HG03175 (cell line): ENCODE measurements around the gene AGO4.
A peak's percentile ranks its signal among the peaks of the same experiment; 100 is the strongest.
"Not testable (repeated sequence)": the region's sequence is repeated elsewhere in the genome, so short reads cannot be mapped to it uniquely, and the experiment has no call there.

Experiments
- ATAC-seq: cut with Tn5 transposase; IDR thresholded peaks from one replicate; pipeline ENCODE4 v1.9.1; 2021; ENCODE audit warnings: mild to moderate bottlenecking, moderate library complexity; ENCODE audit not compliant: unreplicated experiment

Gene AGO4

DNA sequence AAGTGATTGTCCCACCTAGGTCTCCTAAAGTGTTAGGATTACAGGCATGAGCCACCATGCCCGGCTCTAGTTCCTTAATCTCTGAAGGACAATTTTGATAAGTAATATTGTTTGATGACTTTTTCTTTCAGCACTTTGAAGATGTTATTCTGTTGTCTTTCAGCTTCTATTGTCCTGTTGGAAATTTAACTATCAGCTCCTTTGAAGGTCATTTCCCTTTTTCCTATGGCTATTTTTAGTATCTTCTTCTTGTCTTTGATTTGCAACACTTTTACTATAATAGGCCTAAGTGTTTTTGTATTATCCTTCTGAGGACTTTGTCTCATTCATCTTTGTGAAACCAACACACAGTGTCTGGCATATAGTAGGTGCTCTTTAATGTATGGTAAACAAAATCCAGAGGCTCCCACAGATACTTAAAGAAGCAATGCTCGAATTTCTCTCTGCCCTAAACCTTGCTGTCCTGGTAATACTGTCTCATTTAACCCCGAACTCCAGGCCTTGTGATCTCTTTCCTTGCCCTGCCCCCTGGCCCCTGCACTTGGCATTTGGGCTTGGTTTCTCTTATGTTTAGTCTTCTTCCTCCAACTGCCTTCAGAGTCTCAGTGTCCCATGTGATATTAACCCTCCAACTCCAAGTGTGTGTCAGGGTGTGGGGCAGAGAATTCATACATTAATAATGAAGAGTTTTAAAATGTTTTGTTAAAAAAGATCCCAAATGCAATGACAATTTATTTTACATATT lies 56.2 kb downstream of the AGO4 start:
- no peak for ATAC-seq

DNA sequence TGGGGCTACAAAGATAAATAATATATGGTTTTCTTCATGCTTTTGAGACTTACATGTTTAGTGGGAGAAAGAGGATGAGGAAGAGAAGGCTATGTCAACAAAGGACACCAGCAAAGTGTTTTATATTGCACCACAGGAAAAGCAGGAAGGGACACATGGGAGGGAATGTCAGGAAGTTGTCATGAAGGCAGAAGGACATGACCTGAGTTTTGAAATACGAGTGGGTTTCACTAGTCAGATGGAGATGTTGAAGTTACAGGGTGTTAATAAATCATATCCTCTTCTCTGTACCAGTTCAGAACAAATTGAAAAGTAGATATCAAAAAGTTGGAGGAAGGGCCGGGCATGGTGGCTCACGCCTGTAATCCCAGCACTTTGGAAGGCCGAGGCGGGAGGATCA lies 57.0 kb downstream of the AGO4 start:
- ATAC-seq: no peak

DNA sequence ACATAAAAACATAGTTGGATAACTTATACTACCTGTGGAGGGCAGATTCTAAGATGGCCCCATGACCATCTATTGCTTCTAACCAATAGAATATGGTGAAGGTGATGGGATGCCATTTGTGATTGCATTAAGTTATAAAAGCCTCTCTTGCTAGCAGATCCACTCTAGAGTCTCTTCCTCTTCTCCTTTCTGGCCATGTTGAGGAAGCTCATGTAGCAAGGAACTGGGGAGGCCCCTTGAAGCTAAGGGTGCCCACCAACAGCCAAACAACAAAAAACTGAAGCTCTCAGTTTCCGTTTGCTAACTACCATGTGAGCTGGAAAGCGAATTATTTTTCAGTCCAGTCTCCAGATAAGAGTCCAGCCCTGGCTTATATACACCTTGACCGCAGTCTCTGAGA lies 59.2 kb downstream of the AGO4 start:
- no peak for ATAC-seq

DNA sequence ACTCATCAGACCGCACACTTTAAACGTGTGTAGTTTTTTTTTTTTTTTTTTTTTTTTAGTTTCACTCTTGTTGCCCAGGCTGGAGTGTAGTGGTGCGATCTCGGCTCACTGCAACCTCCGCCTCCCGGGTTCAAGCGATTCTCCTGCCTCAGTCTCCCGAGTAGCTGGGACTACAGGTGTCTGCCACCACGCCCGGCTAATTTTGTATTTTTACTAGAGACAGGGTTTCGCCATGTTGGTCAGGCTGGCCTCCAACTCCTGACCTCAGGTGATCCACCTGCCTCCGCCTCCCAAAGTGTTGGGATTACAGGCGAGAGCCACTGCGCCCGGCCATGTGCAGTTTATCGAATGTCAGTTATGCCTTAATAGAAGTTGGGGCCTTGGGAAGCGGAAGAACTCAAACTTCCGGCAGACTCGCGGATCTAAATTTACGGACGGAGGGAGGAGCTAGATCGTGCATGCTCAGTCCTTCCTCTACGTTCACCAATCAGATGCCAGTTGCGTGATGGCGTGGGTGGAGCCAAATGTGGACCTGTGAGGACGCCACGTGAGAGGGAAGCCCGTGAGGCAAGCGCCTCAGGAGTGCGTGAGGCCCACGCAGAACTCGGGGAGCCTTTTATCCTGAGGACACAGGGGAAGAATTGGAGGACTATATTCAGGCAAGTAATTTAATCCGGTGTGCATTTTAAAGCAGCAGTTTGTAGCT lies 61.6 kb downstream of the AGO4 start:
- ATAC-seq: not testable (repeated sequence)

DNA sequence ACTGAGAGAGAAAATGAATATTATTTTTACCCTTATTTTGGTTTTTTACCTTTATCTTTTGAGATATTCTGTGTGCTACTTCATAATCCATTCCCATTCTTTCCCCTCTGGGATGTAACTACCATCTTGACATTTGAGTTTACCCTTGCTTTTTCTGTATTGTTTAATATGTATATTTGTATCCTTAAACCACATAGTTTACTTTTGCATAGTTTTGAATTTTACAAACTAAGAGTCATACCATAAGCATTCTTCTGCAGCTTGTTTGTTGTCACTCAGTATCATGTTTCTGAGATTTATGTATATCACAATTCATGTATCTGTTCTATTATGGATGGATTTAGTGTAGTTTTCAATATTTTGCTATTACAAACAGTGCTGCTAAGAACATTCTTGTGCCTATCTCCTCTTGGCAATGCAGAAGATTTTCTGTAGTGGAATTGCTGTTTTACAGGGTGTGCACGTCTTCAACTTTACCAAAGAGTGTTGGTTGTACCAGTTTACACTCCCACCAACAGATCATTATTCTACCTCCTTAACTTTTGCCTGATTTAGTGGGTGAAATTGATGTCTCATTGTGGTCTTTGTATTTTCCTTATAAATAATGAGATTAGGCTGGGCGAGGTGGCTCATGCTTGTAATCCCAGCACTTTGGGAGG lies 63.0 kb downstream of the AGO4 start:
- ATAC-seq: no peak

DNA sequence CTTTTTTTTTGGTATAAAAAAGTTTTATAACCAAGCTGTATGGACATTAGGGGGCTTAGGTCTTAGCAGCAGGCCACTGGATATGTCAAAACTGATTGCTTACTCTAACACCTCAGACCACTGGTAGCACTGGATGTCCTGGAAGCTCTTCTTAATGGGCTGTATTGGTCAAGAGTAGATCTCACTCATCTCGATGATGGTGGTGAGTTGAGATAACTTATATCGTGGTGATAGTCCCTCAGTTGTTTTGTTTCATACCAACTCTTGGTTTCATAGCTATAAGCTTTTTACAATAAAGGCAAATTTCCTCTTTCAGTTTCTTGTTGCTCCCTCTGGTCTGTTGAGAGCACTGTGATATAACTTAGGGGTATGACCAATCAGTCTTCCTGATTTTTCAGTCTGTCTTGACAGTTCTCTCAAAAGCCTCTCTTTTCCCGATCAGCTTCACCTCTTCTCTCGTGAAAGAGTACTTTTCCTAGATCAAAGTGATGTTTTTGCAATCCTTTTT lies 65.5 kb downstream of the AGO4 start:
- no peak for ATAC-seq

DNA sequence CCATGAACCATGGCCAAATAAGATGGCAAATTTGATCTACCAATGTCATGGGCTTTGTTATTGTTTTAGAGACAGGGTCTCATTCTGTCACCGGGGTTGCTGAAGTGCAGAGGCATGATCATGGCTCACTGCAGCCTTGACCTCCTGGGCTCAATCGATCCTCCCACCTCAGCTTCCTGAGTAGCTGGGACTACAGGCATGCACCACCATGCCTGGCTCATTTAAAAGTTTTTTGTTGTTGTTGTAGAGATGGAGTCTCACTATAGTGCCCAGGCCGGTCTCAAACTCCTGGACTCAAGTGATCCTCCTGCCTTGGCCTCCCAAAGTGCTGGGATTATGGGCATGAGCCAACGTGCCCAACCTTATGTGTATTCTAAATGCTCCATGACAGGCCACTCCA lies 66.3 kb downstream of the AGO4 start:
- not testable (repeated sequence) for ATAC-seq

DNA sequence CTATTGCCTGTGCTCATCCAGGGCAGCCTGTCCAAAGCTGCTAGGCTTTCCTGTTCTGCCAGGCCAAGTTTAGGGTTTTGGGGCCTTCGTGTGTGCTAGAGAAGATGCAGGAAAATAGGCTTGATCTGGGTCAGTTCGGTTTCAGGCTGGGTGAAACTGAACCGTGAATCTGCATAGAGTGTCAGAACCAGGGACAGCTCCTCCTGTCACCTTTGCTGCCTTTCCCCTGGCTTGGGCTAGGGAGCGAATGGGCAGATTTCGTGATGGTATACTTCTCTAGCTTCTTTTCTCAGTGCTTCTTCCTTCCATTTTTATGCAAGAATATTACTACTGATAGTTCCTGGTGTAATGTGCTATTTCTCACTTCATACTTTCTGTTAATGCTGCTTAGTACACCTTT lies 69.2 kb downstream of the AGO4 start:
- no peak for ATAC-seq

DNA sequence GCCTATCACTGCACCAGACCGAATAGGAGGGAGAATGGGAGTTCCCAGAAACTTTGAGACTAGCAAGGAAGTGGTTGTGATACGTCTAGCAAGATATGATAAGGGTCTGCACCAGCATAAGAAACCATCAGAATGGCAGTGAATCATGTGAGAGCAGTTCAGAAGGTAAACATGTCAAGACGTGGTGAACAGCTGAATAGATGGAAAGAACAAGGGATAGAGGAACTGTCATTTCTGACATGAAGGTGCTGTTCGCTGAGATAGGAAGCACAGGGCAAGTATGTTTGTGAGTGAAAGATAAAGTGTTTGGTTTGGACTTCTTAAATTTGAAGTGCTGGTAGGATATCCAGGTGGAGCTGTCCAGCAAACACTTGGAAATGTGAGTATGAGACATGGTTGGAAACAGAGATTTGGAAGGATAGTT lies 74.0 kb downstream of the AGO4 start:
- no peak for ATAC-seq

DNA sequence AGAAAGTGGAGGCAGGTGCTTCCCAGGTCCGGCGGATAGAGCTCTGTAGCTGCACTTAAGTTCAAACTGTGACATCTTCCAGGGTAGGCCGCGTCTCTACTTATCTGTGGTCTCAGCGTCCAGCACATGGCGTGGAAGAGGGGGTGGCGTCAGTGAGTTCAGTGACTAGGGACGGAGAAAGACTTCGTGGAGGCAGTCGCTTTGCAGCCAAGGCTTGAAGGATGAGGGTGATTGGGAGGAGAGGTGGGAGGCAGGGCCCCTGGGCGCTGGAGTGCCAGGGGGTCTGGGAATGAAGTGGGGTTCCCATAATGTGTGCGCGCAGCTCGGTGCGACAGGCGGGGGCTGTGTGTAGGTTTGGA lies 74.7 kb downstream of the AGO4 start:
- ATAC-seq: no peak

DNA sequence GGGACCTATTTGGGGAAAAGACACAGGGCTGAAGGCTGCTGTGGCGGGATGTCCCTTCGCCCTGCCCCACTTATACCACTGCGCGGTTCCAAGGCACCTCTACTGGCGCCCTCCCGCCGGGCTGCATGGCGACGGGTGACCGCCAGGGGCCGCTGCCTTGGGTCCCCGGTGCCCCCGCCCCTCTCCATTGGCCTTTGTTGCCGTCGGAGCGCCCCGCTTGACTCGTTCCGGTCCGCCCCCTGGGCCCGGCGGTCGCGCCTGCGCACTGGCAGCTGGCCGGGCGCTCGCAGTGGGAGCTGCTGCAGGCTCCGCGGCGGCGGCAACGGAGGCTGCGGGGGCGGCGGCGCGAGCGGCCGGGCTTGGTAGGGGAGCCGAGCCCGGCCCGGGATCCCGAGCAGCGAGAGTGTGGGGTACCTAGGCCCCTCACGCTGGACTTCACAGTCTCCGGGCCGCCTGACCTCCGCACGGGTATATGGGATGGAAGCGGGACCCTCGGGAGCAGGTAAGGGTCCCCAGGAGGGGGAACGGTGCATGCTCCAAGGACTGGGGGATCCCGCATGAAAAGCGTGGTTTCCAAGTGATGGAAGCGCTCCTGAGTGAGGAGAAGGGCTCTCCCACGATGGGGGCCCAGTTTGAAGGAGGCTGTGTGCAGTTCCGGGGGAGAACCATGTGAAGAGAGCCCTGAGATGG lies 75.3 kb downstream of the AGO4 start, which contains the start of gene AGO1:
AGO1 (plus strand) TSS at position 265 of the 690 bp plus-strand sequence; CDS start at position 478, 213 bp downstream.
- ATAC-seq: peak; percentile 91

DNA sequence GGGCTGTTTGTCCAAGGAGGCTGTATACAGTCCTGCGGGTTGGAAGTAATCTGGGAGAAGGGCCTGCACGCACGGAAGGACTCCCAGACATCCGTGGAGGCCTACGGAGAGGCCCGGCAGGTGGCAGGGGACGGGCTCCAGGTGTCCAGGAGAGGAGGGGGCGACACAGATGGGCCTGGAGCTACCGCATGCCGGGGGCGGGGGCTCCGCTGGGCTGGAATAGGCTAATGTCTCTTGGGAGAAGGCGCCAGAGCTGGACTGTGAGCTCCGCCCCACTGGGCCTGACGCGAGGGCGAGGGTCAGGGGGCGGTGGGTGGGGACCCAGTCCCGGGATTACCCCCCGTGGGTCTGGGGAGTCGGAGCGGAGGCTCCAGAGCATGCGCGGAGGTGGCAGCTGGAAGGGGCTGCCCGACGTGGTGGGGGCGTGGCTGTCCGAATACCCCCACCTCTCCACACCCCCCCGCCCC lies 75.9 kb downstream of the AGO4 start:
- no peak for ATAC-seq

DNA sequence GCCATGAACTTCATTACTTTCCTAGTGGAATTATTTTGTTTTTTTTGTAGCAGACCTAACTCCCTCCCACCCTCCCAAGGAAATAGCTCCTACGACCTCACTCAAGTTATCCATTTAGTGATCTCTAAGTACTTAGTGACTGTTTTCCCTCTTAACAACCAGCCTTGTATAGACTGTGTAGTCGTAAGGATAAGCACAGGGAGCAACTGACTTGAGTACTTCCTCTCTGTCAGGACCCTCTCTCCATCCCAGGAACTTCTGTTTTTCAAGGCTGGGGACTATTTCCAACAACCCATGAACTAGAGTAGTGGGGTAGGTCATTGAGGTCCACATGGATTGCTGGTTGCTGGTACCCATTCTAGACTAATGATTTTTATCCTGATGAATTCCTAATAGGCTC lies 77.1 kb downstream of the AGO4 start:
- no peak for ATAC-seq

DNA sequence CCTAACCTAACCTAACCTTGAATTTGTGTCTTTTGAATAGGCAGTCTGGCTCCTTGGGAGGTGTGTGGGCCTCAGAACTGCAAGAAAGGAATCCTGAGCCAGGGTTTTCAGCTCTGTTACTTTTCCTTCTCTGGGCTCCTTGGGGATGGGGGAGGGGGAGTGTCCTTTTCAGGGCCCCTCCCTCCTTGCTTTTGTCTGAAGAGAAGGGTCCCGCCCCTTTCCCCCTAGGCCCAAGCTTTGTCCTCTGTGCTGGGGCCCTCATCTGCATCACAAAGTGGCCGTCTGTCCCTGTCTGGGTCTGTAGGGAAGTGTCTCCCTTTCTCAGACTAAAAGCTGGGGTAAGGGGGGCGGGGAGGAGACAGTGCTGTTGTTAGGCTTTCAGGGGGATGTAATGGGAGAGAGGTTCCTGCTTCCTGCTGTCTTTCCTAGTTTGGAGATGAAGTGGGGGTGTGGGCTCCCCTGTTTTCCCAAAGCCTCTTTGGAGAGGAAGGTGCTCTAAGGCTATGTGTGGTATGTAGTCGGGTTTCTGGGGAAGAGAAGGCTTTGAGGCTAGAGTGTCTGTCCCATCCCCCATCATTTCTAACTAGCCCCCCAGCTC lies 78.2 kb downstream of the AGO4 start:
- no peak for ATAC-seq

DNA sequence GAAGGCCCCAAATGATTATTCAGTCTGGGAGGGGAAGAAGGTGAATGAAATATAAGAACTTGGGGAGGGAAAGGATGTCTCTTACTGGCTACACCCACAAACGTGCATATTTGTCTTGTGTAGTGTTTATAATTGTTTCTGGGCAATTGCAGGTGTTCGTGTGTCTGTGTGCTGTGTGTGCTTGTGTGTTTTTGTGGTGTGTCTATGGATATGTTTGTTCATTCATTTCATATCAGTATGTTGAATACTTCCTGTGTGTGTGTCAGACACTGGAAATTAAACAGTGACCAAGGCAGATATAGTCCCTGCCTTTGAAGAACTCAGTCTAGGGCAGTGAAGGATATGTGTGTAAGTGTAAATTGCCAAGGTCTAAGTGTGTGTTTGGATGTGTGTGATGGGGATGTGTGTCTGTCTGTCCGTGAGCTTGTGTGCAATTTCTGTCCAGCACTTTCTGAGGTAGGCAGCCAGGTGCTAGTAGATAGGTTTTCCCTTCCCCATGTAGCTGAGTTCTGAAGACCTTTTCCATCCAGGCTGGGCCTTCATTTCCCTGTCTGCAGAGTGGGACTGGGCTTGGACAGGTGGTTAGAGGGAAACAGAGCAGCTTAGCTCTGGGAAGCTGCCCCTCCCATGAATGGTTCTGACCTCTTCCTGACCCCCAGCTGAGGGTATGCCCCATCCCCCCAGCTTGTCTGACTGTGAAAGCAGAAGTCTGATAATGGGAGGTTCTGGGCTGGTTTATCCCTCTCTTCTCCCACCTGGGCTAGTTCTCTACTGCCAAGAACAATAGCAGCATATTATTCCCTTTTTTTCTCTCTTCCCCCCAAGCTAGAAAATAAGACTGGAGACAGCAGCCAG lies 79.0 kb downstream of the AGO4 start:
- no peak for ATAC-seq

DNA sequence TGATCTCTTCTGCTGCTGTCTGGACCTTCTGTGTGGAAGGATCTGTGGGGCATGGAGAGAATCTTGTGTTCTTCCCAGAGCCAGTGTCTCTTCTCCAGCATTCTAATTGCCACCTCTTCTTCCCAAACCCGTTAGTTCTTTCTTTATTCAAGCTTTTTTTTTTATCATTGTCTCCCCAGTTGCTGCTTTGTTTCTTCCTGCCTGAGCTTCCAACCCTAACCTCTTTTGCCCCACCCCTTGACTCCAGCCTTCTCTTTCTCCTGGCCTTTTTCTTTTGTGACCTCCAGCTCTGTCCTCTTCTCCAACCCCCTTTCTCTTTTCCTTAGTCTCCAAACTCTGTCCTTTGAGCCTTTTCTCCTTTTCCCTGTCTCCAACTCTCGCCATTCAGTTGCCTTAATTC lies 79.7 kb downstream of the AGO4 start:
- ATAC-seq: no peak

DNA sequence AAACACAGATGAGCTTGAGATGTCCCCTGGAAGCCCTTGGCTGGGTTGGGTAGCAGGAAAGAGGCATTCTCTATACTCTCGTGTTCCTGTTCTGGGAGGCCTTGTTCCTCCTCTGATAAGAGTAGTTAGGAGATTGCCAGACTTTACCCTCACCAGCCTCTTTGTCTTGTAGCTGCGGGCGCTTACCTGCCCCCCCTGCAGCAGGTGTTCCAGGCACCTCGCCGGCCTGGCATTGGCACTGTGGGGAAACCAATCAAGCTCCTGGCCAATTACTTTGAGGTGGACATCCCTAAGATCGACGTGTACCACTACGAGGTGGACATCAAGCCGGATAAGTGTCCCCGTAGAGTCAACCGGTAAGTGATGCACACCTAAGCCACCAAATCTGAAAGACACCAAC lies 80.4 kb downstream of the AGO4 start:
- ATAC-seq: no peak

DNA sequence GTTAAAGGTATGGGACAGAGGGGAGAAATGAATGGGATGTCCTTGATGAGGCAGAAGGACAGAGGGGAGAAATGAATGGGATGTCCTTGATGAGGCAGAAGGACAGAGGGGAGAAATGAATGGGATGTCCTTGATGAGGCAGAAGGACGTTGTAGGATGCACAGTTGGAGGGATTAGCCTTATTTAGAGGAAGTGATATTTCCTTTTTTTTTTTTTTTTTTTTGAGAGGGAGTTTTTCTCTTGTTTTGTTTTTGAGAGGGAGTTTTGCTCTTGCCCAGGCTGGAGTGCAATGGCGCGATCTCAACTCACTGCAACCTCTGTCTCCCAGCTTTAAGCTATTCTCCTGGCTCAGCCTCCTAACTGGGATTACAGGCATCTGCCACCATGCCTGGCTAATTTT lies 81.2 kb downstream of the AGO4 start:
- ATAC-seq: not testable (repeated sequence)

DNA sequence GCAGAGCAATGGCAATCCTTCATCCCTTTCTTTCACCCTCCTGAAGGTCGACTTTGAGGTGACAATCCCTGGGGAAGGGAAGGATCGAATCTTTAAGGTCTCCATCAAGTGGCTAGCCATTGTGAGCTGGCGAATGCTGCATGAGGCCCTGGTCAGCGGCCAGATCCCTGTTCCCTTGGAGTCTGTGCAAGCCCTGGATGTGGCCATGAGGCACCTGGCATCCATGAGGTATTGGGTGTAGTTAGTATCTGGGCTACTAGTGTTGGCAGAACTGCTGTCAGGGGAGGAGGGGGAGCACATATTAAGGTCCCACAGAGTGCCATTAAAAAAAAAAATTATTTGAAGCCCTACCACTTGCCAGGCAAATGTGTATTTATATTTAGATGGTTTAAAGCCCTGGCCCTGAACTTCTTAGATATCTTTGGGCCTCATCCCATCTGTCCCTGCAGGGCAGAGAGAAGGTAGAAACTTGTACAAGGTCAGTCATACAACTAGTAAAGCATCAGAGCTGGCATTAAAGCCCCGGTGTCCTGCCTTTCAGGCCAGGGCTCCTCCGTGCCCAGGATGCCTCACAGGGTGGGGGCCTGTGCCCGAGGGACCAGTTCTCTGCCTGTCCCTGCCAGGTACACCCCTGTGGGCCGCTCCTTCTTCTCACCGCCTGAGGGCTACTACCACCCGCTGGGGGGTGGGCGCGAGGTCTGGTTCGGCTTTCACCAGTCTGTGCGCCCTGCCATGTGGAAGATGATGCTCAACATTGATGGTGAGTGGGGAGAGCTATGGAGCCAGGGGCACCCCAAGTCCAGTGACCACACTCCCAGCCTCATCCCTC lies 85.4 kb downstream of the AGO4 start:
- ATAC-seq: no peak
